OCI-LY7 (cell line): ENCODE data around the gene MYEOV. TPM values are rescaled to one million over a fixed set of nuclear protein-coding genes. Genes with fewer than 3 reads are reported as not detected.

ENCODE experiments used
- BruUV-seq: library from RNA; stranded (reverse); fragments of 400-500 nt; replicated peaks from 2 replicates; lab custom pipeline; 2021; lab: Mats Ljungman, UMichigan
- CTCF ChIA-PET: fragments of 300-600 bp; sonication (Branson Sonifier 250); formaldehyde crosslinking; loops from one replicate; lab custom pipeline; 2022; ENCODE audit warnings: antibody characterized with exemption; ENCODE audit not compliant: unreplicated experiment; lab: Charles Lee
- POLR2A ChIA-PET: fragments of 300-600 bp; sonication (Branson Sonifier 250); formaldehyde crosslinking; loops from one replicate; lab custom pipeline; 2022; ENCODE audit warnings: antibody characterized with exemption; lab: Charles Lee
- DNase-seq: peaks from one replicate; pipeline ENCODE4 v3.0.0-alpha.2; 2015; ENCODE audit warnings: low spot score
- H2AFZ ChIP-seq: fragments of 200-600 bp; sonication (generic), shearing (Covaris generic); 2 replicates; pipeline ENCODE4 v1.6.1; 2014; ENCODE audit warnings: mild to moderate bottlenecking, antibody characterized with exemption, low read length, moderate library complexity
- H3K27ac ChIP-seq: fragments of 200-600 bp; sonication (generic); 2 replicates; pipeline ENCODE4 v1.5.1; 2014; ENCODE audit warnings: mixed run types, low read depth, mild to moderate bottlenecking, moderate library complexity, low read length, inconsistent platforms; ENCODE audit not compliant: poor library complexity, severe bottlenecking
- H3K36me3 ChIP-seq: fragments of 200-600 bp; sonication (generic); 2 replicates; pipeline ENCODE4 v1.6.1; 2014; ENCODE audit warnings: mild to moderate bottlenecking, antibody characterized with exemption, low read length, moderate library complexity, mixed read lengths; ENCODE audit not compliant: insufficient read depth
- H3K4me1 ChIP-seq: fragments of 200-600 bp; sonication (generic); 2 replicates; pipeline ENCODE4 v1.5.1; 2014; ENCODE audit warnings: mild to moderate bottlenecking, low read length; ENCODE audit not compliant: insufficient read depth, poor library complexity, severe bottlenecking
- H3K4me2 ChIP-seq: fragments of 200-600 bp; sonication (generic); 2 replicates; pipeline ENCODE4 v1.6.1; 2014; ENCODE audit warnings: mild to moderate bottlenecking, low read length
- H3K4me3 ChIP-seq: fragments of 200-600 bp; sonication (generic); 2 replicates; pipeline ENCODE4 v1.5.1; 2014; ENCODE audit warnings: mild to moderate bottlenecking, low read depth, low read length; ENCODE audit not compliant: poor library complexity, severe bottlenecking
- H3K79me2 ChIP-seq: fragments of 200-600 bp; sonication (generic); 2 replicates; pipeline ENCODE4 v1.6.1; 2016; ENCODE audit warnings: low read depth, mild to moderate bottlenecking, low read length, moderate library complexity, mixed read lengths; ENCODE audit not compliant: insufficient read depth
- H3K9me2 ChIP-seq: fragments of 200-600 bp; sonication (generic); 2 replicates; pipeline ENCODE4 v1.6.1; 2016; ENCODE audit warnings: mild to moderate bottlenecking, low read length, mixed read lengths; ENCODE audit not compliant: insufficient read depth
- H3K9me3 ChIP-seq: fragments of 200-600 bp; sonication (generic); 2 replicates; pipeline ENCODE4 v1.6.1; 2014; ENCODE audit warnings: mild to moderate bottlenecking, mixed run types, low read length, mixed read lengths
- H4K20me1 ChIP-seq: fragments of 200-600 bp; sonication (generic); 2 replicates; pipeline ENCODE4 v1.6.1; 2014; ENCODE audit warnings: mild to moderate bottlenecking, antibody characterized with exemption, low read length, moderate library complexity, mixed read lengths; ENCODE audit not compliant: insufficient read depth
- EZH2phosphoT487 ChIP-seq: fragments of 200-600 bp; sonication (generic); IDR thresholded peaks from 2 replicates; pipeline ENCODE4 v1.6.1; 2018; ENCODE audit warnings: low read depth, borderline replicate concordance, mild to moderate bottlenecking, mixed run types, antibody characterized with exemption, low read length, moderate library complexity, mixed read lengths
- intact Hi-C: fragments of 100-400 bp; cut with micrococcal nuclease; formaldehyde crosslinking; loops from one replicate; pipeline ENCODE4 v1.10.0; 2022; ENCODE audit not compliant: unreplicated experiment
- total RNA-seq, 2 experiments: library from RNA; depleted of rRNA in 1 of 2; stranded (reverse); fragments of >200 nt in 1 of 2; shearing (Covaris generic) in 1 of 2; gene quantifications; 2 replicates each; pipeline ENCODE4 v1.2.3, GENCODE V29; 2014 to 2022
- TF ChIP-seq, protein P1 (sequence below): fragments of 200-600 bp; sonication (generic); conservative IDR thresholded peaks from 2 replicates; pipeline ENCODE4 v1.5.1; 2014; ENCODE audit warnings: mild to moderate bottlenecking, antibody characterized with exemption, low read length, moderate library complexity, mixed read lengths

The MYEOV gene
- total RNA-seq, 2 experiments from 2014 or later = 3.2 to 7.7 TPM

DNA sequence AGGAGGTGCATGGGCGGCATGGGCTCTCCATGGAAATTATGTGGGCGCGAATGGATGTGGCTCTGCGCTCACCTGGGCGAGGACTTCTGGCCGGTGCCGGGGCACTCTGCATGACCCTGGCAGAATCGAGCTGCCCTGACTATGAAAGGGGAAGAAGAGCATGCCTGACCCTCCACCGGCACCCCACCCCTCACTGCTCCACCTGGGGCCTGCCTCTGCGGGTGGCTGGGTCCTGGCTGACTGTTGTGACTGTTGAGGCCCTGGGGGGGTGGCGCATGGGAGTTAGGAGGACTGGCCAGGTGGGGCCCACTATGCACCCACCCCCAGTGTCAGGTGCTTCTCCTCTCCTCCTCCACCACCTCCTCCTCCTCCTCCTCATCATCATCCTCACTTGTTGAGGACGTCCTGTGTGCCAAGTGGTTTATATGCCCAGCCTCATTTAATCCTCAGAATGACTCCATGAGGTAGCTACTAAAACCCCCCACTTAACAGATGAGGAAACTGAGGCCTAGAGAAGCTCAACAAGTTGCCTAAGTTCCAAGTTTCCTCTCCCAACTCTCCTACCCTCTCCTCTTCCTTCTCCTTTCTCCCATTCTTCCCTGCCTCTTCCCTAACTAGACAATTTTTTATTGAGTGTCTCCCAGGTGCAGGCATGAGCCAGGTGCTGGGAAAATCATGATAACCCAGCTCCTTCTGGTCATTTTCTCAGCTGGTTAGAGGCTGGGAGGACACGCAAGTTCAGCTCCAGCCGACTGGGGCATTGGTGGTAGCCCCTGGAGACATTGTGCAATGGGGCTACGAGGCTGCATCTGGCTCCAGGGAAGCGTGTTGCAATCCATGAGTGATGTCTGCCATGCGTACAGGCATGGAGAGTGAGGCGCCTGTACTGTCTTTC is 2.3 kb downstream of the MYEOV start:
- intact Hi-C loops = loop anchor here (5.0 to 10.0 kb wide), 2 partner anchors 86 to 149 kb away; no protein-coding TSS in a partner anchor
- peak overlapping the region; percentile 88 for H3K4me2 ChIP-seq
- H2AFZ ChIP-seq = peak overlapping the region; percentile 5; the same call in 1 of the 2 replicates
- H4K20me1 ChIP-seq = no peaks in the 10 kb centered on the region
- H3K4me3 ChIP-seq = peak overlapping the region; percentile 72
- TF ChIP-seq EZH2phosphoT487 = no peak
- TF ChIP-seq, protein P1, sequence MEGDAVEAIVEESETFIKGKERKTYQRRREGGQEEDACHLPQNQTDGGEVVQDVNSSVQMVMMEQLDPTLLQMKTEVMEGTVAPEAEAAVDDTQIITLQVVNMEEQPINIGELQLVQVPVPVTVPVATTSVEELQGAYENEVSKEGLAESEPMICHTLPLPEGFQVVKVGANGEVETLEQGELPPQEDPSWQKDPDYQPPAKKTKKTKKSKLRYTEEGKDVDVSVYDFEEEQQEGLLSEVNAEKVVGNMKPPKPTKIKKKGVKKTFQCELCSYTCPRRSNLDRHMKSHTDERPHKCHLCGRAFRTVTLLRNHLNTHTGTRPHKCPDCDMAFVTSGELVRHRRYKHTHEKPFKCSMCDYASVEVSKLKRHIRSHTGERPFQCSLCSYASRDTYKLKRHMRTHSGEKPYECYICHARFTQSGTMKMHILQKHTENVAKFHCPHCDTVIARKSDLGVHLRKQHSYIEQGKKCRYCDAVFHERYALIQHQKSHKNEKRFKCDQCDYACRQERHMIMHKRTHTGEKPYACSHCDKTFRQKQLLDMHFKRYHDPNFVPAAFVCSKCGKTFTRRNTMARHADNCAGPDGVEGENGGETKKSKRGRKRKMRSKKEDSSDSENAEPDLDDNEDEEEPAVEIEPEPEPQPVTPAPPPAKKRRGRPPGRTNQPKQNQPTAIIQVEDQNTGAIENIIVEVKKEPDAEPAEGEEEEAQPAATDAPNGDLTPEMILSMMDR = no peak
- no peaks in the 10 kb centered on the region for H3K9me3 ChIP-seq
- H3K4me1 ChIP-seq = peaks cover 68% of the 10 kb centered on the region
- H3K9me2 ChIP-seq = no peaks in the 10 kb centered on the region
- H3K36me3 ChIP-seq = no peaks in the 10 kb centered on the region
- ChIA-PET POLR2A (interaction anchor here (0.9 kb wide), 1 partner anchor 392 kb away, joined by 3 read pairs; the partner anchor contains the start of genes IGHMBP2 and MRPL21), CTCF (no interaction called here)
- H3K27ac ChIP-seq = peak overlapping the region; percentile 84
- H3K79me2 ChIP-seq = no peaks in the 10 kb centered on the region; the same call in 1 of the 2 replicates
- BruUV-seq = no TSS peak
- peak; percentile 60 for DNase-seq

DNA sequence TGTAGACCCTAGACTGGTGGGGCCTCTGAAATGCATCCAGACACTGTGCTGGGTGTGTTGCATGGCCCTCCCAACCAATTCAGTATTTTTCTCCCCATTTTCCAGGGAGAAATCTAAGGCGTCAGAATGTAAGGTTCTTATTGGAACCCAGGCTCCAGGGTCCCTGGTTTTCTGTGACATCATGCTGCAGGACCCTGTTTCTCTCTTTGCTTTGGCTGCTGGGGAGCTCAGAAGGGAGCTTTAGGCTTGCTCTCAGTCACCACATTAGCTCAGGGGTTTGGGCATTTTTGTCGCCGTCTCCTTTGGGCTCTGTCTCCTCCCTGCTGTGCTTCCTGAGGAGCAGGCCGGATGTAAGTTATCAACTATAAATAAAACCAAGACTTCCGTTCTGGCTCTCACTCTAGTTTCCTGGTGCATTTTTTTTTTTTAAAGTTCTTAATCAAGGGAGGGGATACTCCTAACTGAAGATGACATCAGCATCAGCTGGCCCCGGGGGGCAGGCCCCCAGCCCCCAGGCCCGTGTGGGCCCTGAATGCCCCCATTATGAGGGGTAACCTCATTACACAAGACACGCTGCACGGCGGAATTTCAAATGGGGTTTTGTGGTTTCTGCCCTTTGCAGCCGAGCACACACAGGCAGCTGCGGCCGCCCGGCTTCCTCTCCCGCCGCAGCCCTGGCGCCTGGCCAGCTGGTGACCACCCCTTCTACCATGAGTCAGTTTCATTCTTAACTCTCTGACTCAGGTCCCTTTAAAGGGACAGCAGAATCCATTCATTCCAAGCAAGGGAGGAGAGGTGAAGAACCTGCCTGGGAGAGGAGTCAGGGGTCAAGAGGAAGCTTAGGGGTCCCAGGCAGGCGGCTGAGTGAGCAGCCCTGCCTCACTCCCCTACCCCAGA is 3.2 kb downstream of the MYEOV start:
- Histone ChIP-seq H3K4me1 (peaks cover 68% of the 10 kb centered on the region), H3K4me3 (peak overlapping the region; percentile 72), H3K27ac (peak overlapping the region; percentile 84), H3K79me2 (no peaks in the 10 kb centered on the region; the same call in 1 of the 2 replicates), H2AFZ (peak overlapping the region; percentile 44; the same call in 1 of the 2 replicates), H4K20me1 (no peaks in the 10 kb centered on the region), H3K4me2 (peak overlapping the region; percentile 88), H3K9me2 (no peaks in the 10 kb centered on the region), H3K36me3 (no peaks in the 10 kb centered on the region), H3K9me3 (no peaks in the 10 kb centered on the region)
- intact Hi-C loops = loop anchor here (5.0 to 10.0 kb wide), 2 partner anchors 85 to 148 kb away; no protein-coding TSS in a partner anchor
- POLR2A ChIA-PET = interaction anchor here (0.9 to 1.2 kb wide), 3 partner anchors 10 to 393 kb away, joined by 3 to 5 read pairs (median 4); partner anchors contain the start of genes IGHMBP2 and MRPL21
- CTCF ChIA-PET = interaction anchor here (0.5 to 1.4 kb wide), 2 partner anchors 15 to 1439 kb away, joined by 3 read pairs; no protein-coding TSS in a partner anchor
- no TSS peak for BruUV-seq
- TF ChIP-seq EZH2phosphoT487 = no peak
- TF ChIP-seq, protein P1 = no peak
- DNase-seq = peak; percentile 85
